H4 (cell line): ENCODE results near the gene MICAL3. TPM values are rescaled to one million over a fixed set of nuclear protein-coding genes. Genes with fewer than 3 reads are reported as not detected.

Source experiments
- total RNA-seq: library from RNA; depleted of rRNA; stranded (reverse); fragments of >200 nt; shearing (Covaris generic); gene quantifications from 2 replicates; pipeline ENCODE4 v1.2.3, GENCODE V29; 2014; rRNA removed

MICAL3 gene
- total RNA-seq, 1 experiment from 2014 or later, result 7.0 TPM

Other genes with a start within 250 kb of the MICAL3 start
- 8.5 and 8.6 TPM in 2 replicates for gene PEX26, start 53.4 kb upstream of the MICAL3 start, total RNA-seq
- gene TUBA8, start 86.2 kb upstream of the MICAL3 start, total RNA-seq, result 0.06 TPM in 1 of 2 replicates, not detected in the other
- gene USP18, start 125.6 kb upstream of the MICAL3 start, total RNA-seq, result 14.7 and 19.1 TPM in 2 replicates